H9 (cell line): ENCODE results near the gene C12orf50. TPM values are rescaled to one million over a fixed set of nuclear protein-coding genes. Genes with fewer than 3 reads are reported as not detected.

ENCODE experiments used
- DNase-seq: peaks from one replicate; pipeline ENCODE4 v3.0.0-alpha.2; 2017
- H2AFZ ChIP-seq: one replicate; pipeline ENCODE4 v1.6.1; 2013; ENCODE audit warnings: mild to moderate bottlenecking, low read length, control low read depth, moderate library complexity
- H2AK5ac ChIP-seq: 2 replicates; pipeline ENCODE4 v1.6.1; 2013; ENCODE audit warnings: low read length, control low read depth, mixed read lengths; ENCODE audit not compliant: insufficient read length
- H2BK120ac ChIP-seq: one replicate; pipeline ENCODE4 v1.6.1; 2013; ENCODE audit warnings: low read depth, mild to moderate bottlenecking, low read length, control low read depth, inconsistent platforms; ENCODE audit not compliant: poor library complexity, severe bottlenecking
- H2BK12ac ChIP-seq: 2 replicates; pipeline ENCODE4 v1.6.1; 2013; ENCODE audit warnings: low read length, control low read depth, mixed read lengths, low read depth; ENCODE audit not compliant: insufficient read length
- H2BK15ac ChIP-seq: 2 replicates; pipeline ENCODE4 v1.6.1; 2013; ENCODE audit warnings: low read depth, low read length, control low read depth
- H2BK20ac ChIP-seq: one replicate; pipeline ENCODE4 v1.6.1; 2013; ENCODE audit warnings: low read depth, mild to moderate bottlenecking, low read length, control low read depth, inconsistent platforms; ENCODE audit not compliant: poor library complexity, severe bottlenecking
- H2BK5ac ChIP-seq: 2 replicates; pipeline ENCODE4 v1.6.1; 2013; ENCODE audit warnings: low read length, control low read depth, mixed read lengths; ENCODE audit not compliant: insufficient read length
- H3K14ac ChIP-seq: 2 replicates; pipeline ENCODE4 v1.6.1; 2013; ENCODE audit warnings: low read length, control low read depth; ENCODE audit not compliant: insufficient read depth
- H3K18ac ChIP-seq: 2 replicates; pipeline ENCODE4 v1.6.1; 2013; ENCODE audit warnings: low read depth, mild to moderate bottlenecking, mixed read lengths, low read length, control low read depth; ENCODE audit not compliant: insufficient read length
- H3K23ac ChIP-seq: 2 replicates; pipeline ENCODE4 v1.6.1; 2013; ENCODE audit warnings: low read length, control low read depth, mixed read lengths, low read depth; ENCODE audit not compliant: insufficient read length
- H3K23me2 ChIP-seq: 2 replicates; pipeline ENCODE4 v1.6.1; 2013; ENCODE audit warnings: low read depth, mild to moderate bottlenecking, mixed read lengths, low read length, control low read depth; ENCODE audit not compliant: insufficient read length, poor library complexity, severe bottlenecking
- H3K27ac ChIP-seq: 2 replicates; pipeline ENCODE4 v1.5.1; 2013; ENCODE audit warnings: low read length, control low read depth, mixed read lengths, low read depth; ENCODE audit not compliant: insufficient read length
- H3K27me3 ChIP-seq: 2 replicates; pipeline ENCODE4 v1.6.1; 2013; ENCODE audit warnings: low read length, control low read depth, inconsistent platforms; ENCODE audit not compliant: insufficient read depth
- H3K4ac ChIP-seq: 2 replicates; pipeline ENCODE4 v1.6.1; 2013; ENCODE audit warnings: low read depth, mild to moderate bottlenecking, control low read depth, inconsistent platforms, low read length, moderate library complexity
- H3K4me1 ChIP-seq: 2 replicates; pipeline ENCODE4 v1.6.1; 2013; ENCODE audit warnings: low read length, control low read depth, inconsistent platforms; ENCODE audit not compliant: insufficient read depth
- H3K4me2 ChIP-seq: 2 replicates; pipeline ENCODE4 v1.6.1; 2013; ENCODE audit warnings: low read length, control low read depth, mixed read lengths; ENCODE audit not compliant: insufficient read length, insufficient read depth
- H3K56ac ChIP-seq: 2 replicates; pipeline ENCODE4 v1.6.1; 2013; ENCODE audit warnings: low read depth, mild to moderate bottlenecking, mixed read lengths, low read length, control low read depth; ENCODE audit not compliant: insufficient read length
- H3K79me1 ChIP-seq: 2 replicates; pipeline ENCODE4 v1.6.1; 2013; ENCODE audit warnings: low read depth, mild to moderate bottlenecking, moderate library complexity, low read length, control low read depth, inconsistent platforms; ENCODE audit not compliant: insufficient read depth, poor library complexity, severe bottlenecking
- H3K79me2 ChIP-seq: 2 replicates; pipeline ENCODE4 v1.6.1; 2013; ENCODE audit warnings: low read length, control low read depth, inconsistent platforms; ENCODE audit not compliant: insufficient read depth
- H3K9ac ChIP-seq: 2 replicates; pipeline ENCODE4 v1.6.1; 2013; ENCODE audit warnings: low read length, control low read depth, mixed read lengths; ENCODE audit not compliant: insufficient read length; ENCODE audit errors: extremely low read depth
- H3K9me3 ChIP-seq: one replicate; pipeline ENCODE4 v1.6.1; 2013; ENCODE audit warnings: low read depth, low read length, inconsistent platforms; ENCODE audit not compliant: control insufficient read depth
- H3T11ph ChIP-seq: one replicate; pipeline ENCODE4 v1.6.1; 2013; ENCODE audit warnings: mild to moderate bottlenecking, low read length, control low read depth, inconsistent platforms
- H4K20me1 ChIP-seq: one replicate; pipeline ENCODE4 v1.6.1; 2013; ENCODE audit not compliant: control insufficient read depth, insufficient read length, insufficient read depth
- H4K5ac ChIP-seq: 2 replicates; pipeline ENCODE4 v1.6.1; 2013; ENCODE audit warnings: low read depth, mild to moderate bottlenecking, mixed read lengths, low read length, control low read depth; ENCODE audit not compliant: insufficient read length
- H4K8ac ChIP-seq: replicated peaks from 2 replicates; pipeline ENCODE4 v1.6.1; 2013; ENCODE audit warnings: low read length, control low read depth, mixed read lengths, low read depth; ENCODE audit not compliant: insufficient read length
- H4K91ac ChIP-seq: 2 replicates; pipeline ENCODE4 v1.6.1; 2013; ENCODE audit warnings: low read depth, mild to moderate bottlenecking, moderate library complexity, mixed read lengths, low read length, control low read depth; ENCODE audit not compliant: insufficient read length
- H3K27ac Mint-ChIP-seq, 3 experiments: 2 replicates in 2 of 3; 3 replicates in 1 of 3; pipeline ENCODE4 v1.8.0; 2020 to 2021; ENCODE audit warnings: mixed read lengths in 3 of 3, mild to moderate bottlenecking in 1 of 3, moderate library complexity in 1 of 3
- H3K27me3 Mint-ChIP-seq: 2 replicates; pipeline ENCODE4 v1.8.0; 2021; ENCODE audit warnings: low read depth, mild to moderate bottlenecking, moderate library complexity, mixed read lengths
- H3K36me3 Mint-ChIP-seq, 3 experiments: 2 replicates in 2 of 3; 3 replicates in 1 of 3; pipeline ENCODE4 v1.8.0; 2020 to 2021; ENCODE audit warnings: low read depth in 3 of 3, mixed read lengths in 3 of 3; ENCODE audit not compliant: insufficient read depth in 1 of 3
- H3K4me1 Mint-ChIP-seq, 2 experiments: 2 replicates each; pipeline ENCODE4 v1.8.0; 2020; ENCODE audit warnings: mixed read lengths in 2 of 2
- H3K4me3 Mint-ChIP-seq, 2 experiments: 2 replicates in 1 of 2; 3 replicates in 1 of 2; pipeline ENCODE4 v1.8.0; 2020 to 2021; ENCODE audit warnings: mild to moderate bottlenecking in 2 of 2, mixed read lengths in 2 of 2, moderate library complexity in 1 of 2
- H3K9me3 Mint-ChIP-seq, 2 experiments: 2 replicates in 1 of 2; 3 replicates in 1 of 2; pipeline ENCODE4 v1.8.0; 2020; ENCODE audit warnings: mild to moderate bottlenecking in 2 of 2, mixed read lengths in 2 of 2, moderate library complexity in 1 of 2
- WGBS: extraction: QIAGEN DNeasy Blood & Tissue Kit; methylation state at CpG from one replicate; pipeline ENCODE4 v1.1.7; 2013; ENCODE audit warnings: missing lambda C conversion rate, low lambda C conversion rate, mixed read lengths; ENCODE audit not compliant: insufficient read length; ENCODE audit errors: extremely low coverage; 5-methylcytosine and 5-hydroxymethylcytosine counted together
- total RNA-seq: library from RNA; stranded (reverse); gene quantifications from 2 replicates; pipeline ENCODE4 v1.2.1, GENCODE V29; 2021
- TF ChIP-seq, protein P1 (sequence below): fragments of 200-600 bp; sonication (generic); conservative IDR thresholded peaks from 3 replicates; pipeline ENCODE4 v1.8.0; 2021; ENCODE audit warnings: antibody characterized with exemption, mild to moderate bottlenecking

C12orf50 gene
- total RNA-seq, 1 experiment from 2014 or later: 0.17 TPM

- Histone ChIP-seq H3K4ac (no peak overlapping the region), H3K18ac (no peak overlapping the region), H2BK12ac (no peak overlapping the region), H3K27me3 (no peaks in the 10 kb centered on the region), H2BK5ac (no peak overlapping the region), H3K9me3 (peaks cover 4% of the 10 kb centered on the region), H4K91ac (no peak overlapping the region), H3K23me2 (no peaks in the 10 kb centered on the region), H2BK20ac (no peak overlapping the region), H2AK5ac (no peak overlapping the region), H4K8ac (no peak overlapping the region), H3K4me1 (no peaks in the 10 kb centered on the region), H3K14ac (no peak overlapping the region), H3K9ac (no peak overlapping the region), H4K20me1 (no peaks in the 10 kb centered on the region), H3K79me2 (no peaks in the 10 kb centered on the region), H2BK120ac (no peak overlapping the region), H3K56ac (no peak overlapping the region), H4K5ac (no peak overlapping the region), H2BK15ac (no peak overlapping the region), H3K4me2 (no peak overlapping the region), H3K79me1 (no peaks in the 10 kb centered on the region), H3K23ac (no peak overlapping the region), H3T11ph (no peak overlapping the region), H2AFZ (no peak overlapping the region), H3K27ac (no peak overlapping the region)
- TF ChIP-seq, protein P1, sequence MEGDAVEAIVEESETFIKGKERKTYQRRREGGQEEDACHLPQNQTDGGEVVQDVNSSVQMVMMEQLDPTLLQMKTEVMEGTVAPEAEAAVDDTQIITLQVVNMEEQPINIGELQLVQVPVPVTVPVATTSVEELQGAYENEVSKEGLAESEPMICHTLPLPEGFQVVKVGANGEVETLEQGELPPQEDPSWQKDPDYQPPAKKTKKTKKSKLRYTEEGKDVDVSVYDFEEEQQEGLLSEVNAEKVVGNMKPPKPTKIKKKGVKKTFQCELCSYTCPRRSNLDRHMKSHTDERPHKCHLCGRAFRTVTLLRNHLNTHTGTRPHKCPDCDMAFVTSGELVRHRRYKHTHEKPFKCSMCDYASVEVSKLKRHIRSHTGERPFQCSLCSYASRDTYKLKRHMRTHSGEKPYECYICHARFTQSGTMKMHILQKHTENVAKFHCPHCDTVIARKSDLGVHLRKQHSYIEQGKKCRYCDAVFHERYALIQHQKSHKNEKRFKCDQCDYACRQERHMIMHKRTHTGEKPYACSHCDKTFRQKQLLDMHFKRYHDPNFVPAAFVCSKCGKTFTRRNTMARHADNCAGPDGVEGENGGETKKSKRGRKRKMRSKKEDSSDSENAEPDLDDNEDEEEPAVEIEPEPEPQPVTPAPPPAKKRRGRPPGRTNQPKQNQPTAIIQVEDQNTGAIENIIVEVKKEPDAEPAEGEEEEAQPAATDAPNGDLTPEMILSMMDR: no peak
- H3K36me3 Mint-ChIP-seq: no peaks in the 10 kb centered on the region; a peak in 1 of 7 replicates
- H3K4me3 Mint-ChIP-seq: no peak overlapping the region
- no peak for DNase-seq
- no CpG with 5 or more reads among the region's 5 CpGs for WGBS
- no peaks in the 10 kb centered on the region for H3K27me3 Mint-ChIP-seq
- no peaks in the 10 kb centered on the region for H3K4me1 Mint-ChIP-seq
- H3K27ac Mint-ChIP-seq: no peak overlapping the region
- peaks cover 3% of the 10 kb centered on the region in 2 experiments; a peak in 2 of 5 replicates for H3K9me3 Mint-ChIP-seq
Observed at GRCh38 chr12:88011755-88012154, 17.4 kb downstream of the C12orf50 start.
